Nasal cavity respiratory epithelium epithelial cell of viscerocranial mucosa (primary cell): ENCODE data around the gene TMEM25. TPM values are rescaled to one million over a fixed set of nuclear protein-coding genes. Genes with fewer than 3 reads are reported as not detected.

ENCODE experiments used
- total RNA-seq: library from RNA; depleted of rRNA; stranded (reverse); fragments of >200 nt; gene quantifications from 2 replicates; pipeline ENCODE4 v1.2.3, GENCODE V29; 2014

The TMEM25 gene
- 14.4 and 40.4 TPM in 2 replicates for total RNA-seq

GRCh38 chr11:118530683-118531596 is at the start of gene TMEM25:
Gene TMEM25, plus strand, starts transcription at chr11:118531192. Its CDS starts 610 bp downstream, at chr11:118531802.

GRCh38 chr11:118527109-118527508 is 3.9 kb upstream of the TMEM25 start, which contains the start of gene TTC36:
Gene TTC36, plus strand, starts transcription at chr11:118527474. Its CDS starts 21 bp downstream, at chr11:118527495.

GRCh38 chr11:118572061-118572980 is 41.3 kb downstream of the TMEM25 start, which contains the start of gene ARCN1:
Gene ARCN1, plus strand, starts transcription at chr11:118572409. Its CDS starts 139 bp downstream, at chr11:118572548.

Other genes with a start within 250 kb of the TMEM25 start
- 0.07 TPM in 1 of 2 replicates, not detected in the other for gene CD3E, start 226.5 kb upstream of the TMEM25 start, total RNA-seq
- not detected in 2 replicates for gene CD3D, start 188.5 kb upstream of the TMEM25 start, total RNA-seq
- gene CD3G, start 186.8 kb upstream of the TMEM25 start, total RNA-seq = not detected in 2 replicates
- gene UBE4A, start 171.6 kb upstream of the TMEM25 start, total RNA-seq = 24.3 and 32.5 TPM in 2 replicates
- 52.5 and 121 TPM in 2 replicates for gene ATP5MG, start 129.6 kb upstream of the TMEM25 start, total RNA-seq
- gene KMT2A, start 94.7 kb upstream of the TMEM25 start, total RNA-seq = 17.1 and 44.8 TPM in 2 replicates
- gene TTC36, start 3.7 kb upstream of the TMEM25 start, total RNA-seq = 0.68 and 1.3 TPM in 2 replicates
- gene IFT46, start 34.7 kb downstream of the TMEM25 start, total RNA-seq = 19.1 and 27.6 TPM in 2 replicates
- 99.5 and 127 TPM in 2 replicates for gene ARCN1, start 41.2 kb downstream of the TMEM25 start, total RNA-seq
- 12.3 and 38.2 TPM in 2 replicates for gene PHLDB1, start 76.4 kb downstream of the TMEM25 start, total RNA-seq
- not detected in 2 replicates for gene TREH, start 148.5 kb downstream of the TMEM25 start, total RNA-seq